HS-5 (cell line): ENCODE results near the gene ERAS.

Experiments
- DNase-seq: peaks from one replicate; pipeline ENCODE4 v3.0.0-alpha.2; 2012; ENCODE audit warnings: low read depth

Gene ERAS

GRCh38 chrX:48826135-48826875 lies at the start of gene ERAS:
ERAS (plus strand) TSS chrX:48826513; CDS start chrX:48829124, 2,611 bp downstream.
- no peak for DNase-seq

- no peak for DNase-seq
These were observed 49.4 kb upstream of the ERAS start for GRCh38 chrX:48776818-48777439.

GRCh38 chrX:48779399-48779798 lies 46.9 kb upstream of the ERAS start:
- DNase-seq = no peak

- no peak for DNase-seq
These were observed 44.6 kb upstream of the ERAS start for GRCh38 chrX:48781705-48782104.

- no peak for DNase-seq
These were observed 44.1 kb upstream of the ERAS start for GRCh38 chrX:48782216-48782615.

- DNase-seq = no peak
These were observed 43.5 kb upstream of the ERAS start for GRCh38 chrX:48782795-48783194.

- no peak for DNase-seq
These were observed 41.6 kb upstream of the ERAS start for GRCh38 chrX:48784726-48785125.

- no peak for DNase-seq
These were observed 41.1 kb upstream of the ERAS start for GRCh38 chrX:48785186-48785539.

GRCh38 chrX:48785540-48786214 lies 40.6 kb upstream of the ERAS start:
- DNase-seq = no peak

GRCh38 chrX:48786341-48786800 lies 39.9 kb upstream of the ERAS start, which contains the start of gene GATA1:
GATA1 (plus strand) TSS chrX:48786590; CDS start chrX:48791110, 4,520 bp downstream.
- DNase-seq = no peak

GRCh38 chrX:48786825-48787504 lies 39.3 kb upstream of the ERAS start:
- DNase-seq = no peak

GRCh38 chrX:48787505-48788443 lies 38.5 kb upstream of the ERAS start:
- no peak for DNase-seq

- no peak for DNase-seq
These were observed 36.7 kb upstream of the ERAS start for GRCh38 chrX:48789366-48790220.

GRCh38 chrX:48790477-48790876 lies 35.8 kb upstream of the ERAS start:
- DNase-seq = no peak

GRCh38 chrX:48791063-48791820 lies 35.1 kb upstream of the ERAS start:
- no peak for DNase-seq

GRCh38 chrX:48792219-48792618 lies 34.1 kb upstream of the ERAS start:
- no peak for DNase-seq

GRCh38 chrX:48793935-48794334 lies 32.4 kb upstream of the ERAS start:
- DNase-seq = no peak

- no peak for DNase-seq
These were observed 31.9 kb upstream of the ERAS start for GRCh38 chrX:48794340-48794910.

GRCh38 chrX:48794911-48795515 lies 31.3 kb upstream of the ERAS start:
- peak; percentile 49 for DNase-seq
